BLaER1 treated with 17β-estradiol and CSF1 and Interleukin-3, amounts not matched to agents 10 nM and 100 nM (cell line): ENCODE data around the gene TSGA10.

Source experiments
- H3K27ac ChIP-seq, 11 experiments: shearing (Covaris generic); formaldehyde crosslinking; 2 replicates each; pipeline ENCODE4 v1.8.1; 2022
- H3K27me3 ChIP-seq, 11 experiments: shearing (Covaris generic); formaldehyde crosslinking; 2 replicates each; pipeline ENCODE4 v1.8.1; 2022
- H3K36me3 ChIP-seq, 11 experiments: shearing (Covaris generic); formaldehyde crosslinking; 2 replicates each; pipeline ENCODE4 v1.8.1; 2022
- H3K4me1 ChIP-seq, 10 experiments: shearing (Covaris generic); formaldehyde crosslinking; 2 replicates each; pipeline ENCODE4 v1.8.1; 2022
- H3K4me2 ChIP-seq, 11 experiments: shearing (Covaris generic); formaldehyde crosslinking; 2 replicates each; pipeline ENCODE4 v1.8.1; 2022
- H3K4me3 ChIP-seq, 10 experiments: shearing (Covaris generic); formaldehyde crosslinking; 2 replicates each; pipeline ENCODE4 v1.8.1; 2022
- H3K9ac ChIP-seq, 11 experiments: shearing (Covaris generic); formaldehyde crosslinking; 2 replicates each; pipeline ENCODE4 v1.8.1; 2022
- H3K9me3 ChIP-seq, 11 experiments: shearing (Covaris generic); formaldehyde crosslinking; replicated peaks in 1 of 11; 2 replicates each; pipeline ENCODE4 v1.8.1; 2022
- H4K20me1 ChIP-seq, 11 experiments: shearing (Covaris generic); formaldehyde crosslinking; 2 replicates each; pipeline ENCODE4 v1.8.1; 2022
- Cebpa-rat ChIP-seq, 11 experiments: shearing (Covaris generic); IDR thresholded peaks; 2 replicates each; pipeline ENCODE4 v1.8.1; 2022

The TSGA10 gene

DNA sequence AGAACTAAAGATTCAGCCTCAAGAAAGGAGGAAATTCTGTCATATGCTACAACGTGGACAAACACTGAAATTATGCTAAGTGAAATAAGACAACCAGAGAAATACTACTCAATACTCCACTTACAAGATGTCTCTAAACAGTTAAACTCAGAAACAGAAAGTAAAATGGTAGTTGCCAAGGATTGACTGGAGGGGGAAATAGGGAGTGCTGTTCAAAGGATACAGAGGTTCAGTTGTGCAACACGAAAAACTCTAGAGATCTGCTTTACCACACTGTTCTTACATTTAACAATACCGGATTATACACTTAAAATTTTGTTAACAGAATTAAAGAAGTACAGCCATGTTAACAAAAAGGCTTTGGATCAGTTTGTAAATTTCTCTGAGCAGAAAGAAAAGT is 53.0 kb downstream of the TSGA10 start:
- Histone ChIP-seq H4K20me1 (no peaks in the 10 kb centered on the region), H3K9ac (no peak overlapping the region), H3K4me3 (no peak overlapping the region), H3K27ac (no peak overlapping the region), H3K4me1 (peaks cover 0 to 8% (median 2%) of the 10 kb centered on the region in 10 experiments; a peak in 12 of 20 replicates), H3K36me3 (no peaks in the 10 kb centered on the region), H3K27me3 (no peaks in the 10 kb centered on the region), H3K9me3 (peaks cover 0 to 9% (median 0%) of the 10 kb centered on the region in 11 experiments; a peak in 4 of 22 replicates), H3K4me2 (no peak overlapping the region)
- TF ChIP-seq Cebpa-rat (IDR thresholded peaks at IDR 0.05) = peak in 1 of 11 experiments; percentile 25; a peak in 1 of 22 replicates

DNA sequence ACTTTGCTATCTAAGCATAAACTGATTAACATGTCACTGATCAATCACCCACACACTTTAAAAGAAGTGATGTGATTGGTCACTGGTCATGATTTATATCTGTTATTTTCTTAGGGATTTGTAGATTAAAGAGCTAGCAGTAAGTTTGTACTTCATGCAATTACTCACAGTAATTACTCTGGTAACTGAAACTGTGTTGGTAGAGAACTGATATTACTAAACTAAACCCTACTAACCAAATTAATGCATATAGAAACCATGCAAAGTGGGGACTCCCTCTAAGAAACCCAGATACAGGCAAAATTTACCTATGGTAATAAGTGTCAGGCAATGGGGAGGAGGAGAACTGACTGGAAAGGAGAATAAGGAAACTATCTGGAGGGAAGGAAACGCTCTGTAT is 58.0 kb downstream of the TSGA10 start:
- H3K36me3 ChIP-seq = no peaks in the 10 kb centered on the region
- no peak overlapping the region for H3K4me3 ChIP-seq
- no peak overlapping the region for H3K27ac ChIP-seq
- no peaks in the 10 kb centered on the region for H3K27me3 ChIP-seq
- no peak for TF ChIP-seq Cebpa-rat (IDR thresholded peaks at IDR 0.05)
- no peaks in the 10 kb centered on the region for H4K20me1 ChIP-seq
- H3K4me1 ChIP-seq = no peaks in the 10 kb centered on the region
- peaks cover 14 to 28% (median 22%) of the 10 kb centered on the region in 11 experiments for H3K9me3 ChIP-seq
- no peak overlapping the region for H3K9ac ChIP-seq
- no peak overlapping the region for H3K4me2 ChIP-seq

DNA sequence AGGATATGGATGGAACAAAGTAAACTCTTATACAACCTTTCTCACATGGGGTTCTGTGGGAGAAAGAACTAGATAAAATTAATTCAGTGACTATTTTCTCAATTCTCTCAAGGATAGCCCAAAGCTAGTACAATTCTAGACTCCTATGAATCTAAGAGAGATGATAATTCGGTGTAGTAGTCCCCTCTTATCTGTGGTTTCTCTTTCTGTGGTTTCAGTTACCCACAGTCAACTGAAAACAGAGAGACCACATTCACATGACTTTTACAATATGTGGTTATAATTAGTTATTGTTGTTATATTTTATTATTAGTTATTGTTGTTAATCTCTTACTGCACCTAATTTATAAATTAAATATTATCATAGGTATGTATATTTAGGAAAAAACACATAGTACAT is 66.7 kb downstream of the TSGA10 start:
- no peak overlapping the region for H3K4me3 ChIP-seq
- H3K36me3 ChIP-seq = no peaks in the 10 kb centered on the region
- H3K27me3 ChIP-seq = no peaks in the 10 kb centered on the region
- H3K4me2 ChIP-seq = peak overlapping the region in 10 of 11 experiments; percentile 5 to 66 (median 52); a peak in 17 of 22 replicates
- no peak for TF ChIP-seq Cebpa-rat (IDR thresholded peaks at IDR 0.05)
- H4K20me1 ChIP-seq = no peaks in the 10 kb centered on the region
- H3K9me3 ChIP-seq = peaks cover 14 to 35% (median 23%) of the 10 kb centered on the region in 11 experiments; a peak in 21 of 22 replicates
- no peak overlapping the region for H3K9ac ChIP-seq
- peaks cover 0 to 32% (median 24%) of the 10 kb centered on the region in 10 experiments; a peak in 15 of 20 replicates for H3K4me1 ChIP-seq
- no peak overlapping the region for H3K27ac ChIP-seq

DNA sequence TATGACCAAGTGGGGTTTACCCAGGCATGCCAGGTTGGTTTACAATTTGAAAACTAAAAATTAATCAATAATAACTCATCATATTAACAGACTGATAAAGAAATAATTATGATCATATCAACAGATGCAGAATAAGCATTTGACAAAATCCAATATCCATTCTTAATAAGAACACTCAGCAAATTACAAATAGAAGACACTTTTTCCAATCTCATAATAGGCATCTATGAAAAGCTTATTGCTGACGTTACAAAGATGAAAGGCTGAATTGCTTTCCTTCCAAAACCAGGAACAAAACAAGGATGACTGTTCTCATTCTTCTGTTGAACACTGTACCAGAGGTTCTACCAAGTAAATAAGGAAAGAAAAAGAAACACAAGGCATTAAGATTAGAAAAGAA is 68.4 kb downstream of the TSGA10 start:
- Histone ChIP-seq H3K9me3 (peaks cover 13 to 28% (median 19%) of the 10 kb centered on the region in 11 experiments; a peak in 20 of 22 replicates), H3K9ac (no peak overlapping the region), H3K27me3 (no peaks in the 10 kb centered on the region), H3K4me2 (no peak overlapping the region), H3K4me3 (no peak overlapping the region), H3K27ac (no peak overlapping the region), H3K4me1 (peaks cover 0 to 32% (median 24%) of the 10 kb centered on the region in 10 experiments; a peak in 15 of 20 replicates), H4K20me1 (no peaks in the 10 kb centered on the region), H3K36me3 (no peaks in the 10 kb centered on the region)
- no peak for TF ChIP-seq Cebpa-rat (IDR thresholded peaks at IDR 0.05)

DNA sequence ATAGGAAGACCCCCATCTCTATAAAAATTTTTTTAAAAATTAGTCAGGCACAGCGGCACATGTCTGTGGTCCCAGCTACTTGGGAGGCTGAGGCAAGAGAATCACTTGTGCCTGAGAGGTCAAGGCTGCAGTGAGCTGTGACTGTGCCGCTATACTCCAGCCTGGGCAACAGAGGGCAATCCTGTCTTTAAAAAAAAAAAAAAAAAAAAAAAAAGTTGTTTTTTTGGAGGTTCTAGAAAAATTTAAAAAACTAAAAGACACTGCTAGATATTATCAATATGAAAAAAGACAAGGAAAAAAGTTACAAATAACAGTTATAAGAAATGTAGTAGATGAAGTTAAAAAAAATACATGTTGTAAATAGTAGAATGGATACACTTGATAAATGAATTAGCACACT is 69.3 kb downstream of the TSGA10 start:
- Histone ChIP-seq H3K4me3 (no peak overlapping the region), H3K9ac (no peak overlapping the region), H4K20me1 (no peaks in the 10 kb centered on the region), H3K36me3 (no peaks in the 10 kb centered on the region), H3K4me1 (peaks cover 0 to 32% (median 24%) of the 10 kb centered on the region in 10 experiments; a peak in 15 of 20 replicates), H3K9me3 (peaks cover 13 to 21% (median 17%) of the 10 kb centered on the region in 11 experiments; a peak in 18 of 22 replicates), H3K4me2 (no peak overlapping the region), H3K27me3 (no peaks in the 10 kb centered on the region), H3K27ac (no peak overlapping the region)
- no peak for TF ChIP-seq Cebpa-rat (IDR thresholded peaks at IDR 0.05)

DNA sequence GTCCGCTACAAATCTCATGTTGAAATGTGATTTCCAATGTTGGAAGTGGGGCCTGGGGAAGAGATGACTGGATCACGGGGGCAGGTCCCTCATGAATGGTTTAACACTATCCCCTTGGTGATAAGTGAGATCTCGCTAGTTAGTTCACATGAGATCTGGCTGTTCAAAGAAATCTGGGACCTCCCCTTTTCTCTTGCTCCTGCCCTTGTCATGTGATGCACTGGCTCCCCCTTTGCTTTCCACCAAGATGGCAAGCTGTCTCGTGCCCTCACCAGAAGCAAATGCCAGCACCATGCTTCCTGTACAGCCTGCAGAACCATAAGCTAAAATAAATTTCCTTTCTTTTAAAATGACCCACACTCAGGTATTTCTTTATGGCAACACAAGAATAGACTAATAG is 70.5 kb downstream of the TSGA10 start:
- no peak for TF ChIP-seq Cebpa-rat (IDR thresholded peaks at IDR 0.05)

DNA sequence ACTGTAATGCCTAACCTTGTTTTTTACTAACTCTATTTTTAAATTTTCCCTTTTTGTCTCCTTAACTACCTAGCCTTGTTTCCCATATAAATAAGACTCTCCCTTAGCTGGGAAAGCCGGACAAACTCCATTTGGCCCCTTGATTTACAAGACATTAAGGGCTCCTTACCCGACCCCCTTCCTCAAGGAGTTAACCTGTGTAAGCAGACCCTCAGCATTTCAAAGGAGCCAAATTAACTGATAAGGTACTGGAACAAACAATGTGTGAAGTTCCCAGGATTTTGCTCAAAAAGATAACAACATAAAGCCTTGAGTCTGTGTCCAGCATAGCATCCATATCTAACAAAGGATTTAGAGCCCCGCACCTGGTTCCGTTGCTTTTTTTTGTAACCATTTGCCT is 72.9 kb downstream of the TSGA10 start:
- Histone ChIP-seq H3K9ac (no peak overlapping the region), H3K4me1 (peaks cover 0 to 3% (median 0%) of the 10 kb centered on the region in 10 experiments; a peak in 4 of 20 replicates), H3K4me3 (no peak overlapping the region), H4K20me1 (no peaks in the 10 kb centered on the region), H3K36me3 (no peaks in the 10 kb centered on the region), H3K27ac (no peak overlapping the region), H3K4me2 (no peak overlapping the region), H3K27me3 (no peaks in the 10 kb centered on the region), H3K9me3 (no peaks in the 10 kb centered on the region)
- TF ChIP-seq Cebpa-rat (IDR thresholded peaks at IDR 0.05) = no peak

More for the DNA sequence above, 70.5 kb downstream of the TSGA10 start:
- Histone ChIP-seq H3K9me3 (peaks cover 5 to 9% (median 6%) of the 10 kb centered on the region in 11 experiments; a peak in 17 of 22 replicates), H3K36me3 (no peaks in the 10 kb centered on the region), H3K4me3 (no peak overlapping the region), H3K27me3 (no peaks in the 10 kb centered on the region), H3K4me1 (peaks cover 0 to 26% (median 22%) of the 10 kb centered on the region in 10 experiments; a peak in 15 of 20 replicates), H4K20me1 (no peaks in the 10 kb centered on the region), H3K4me2 (0 out of 22 replicates have a peak overlapping the region, but pooled peaks of 1 of the 11 experiments have one; percentile 1), H3K9ac (no peak overlapping the region), H3K27ac (no peak overlapping the region)

DNA sequence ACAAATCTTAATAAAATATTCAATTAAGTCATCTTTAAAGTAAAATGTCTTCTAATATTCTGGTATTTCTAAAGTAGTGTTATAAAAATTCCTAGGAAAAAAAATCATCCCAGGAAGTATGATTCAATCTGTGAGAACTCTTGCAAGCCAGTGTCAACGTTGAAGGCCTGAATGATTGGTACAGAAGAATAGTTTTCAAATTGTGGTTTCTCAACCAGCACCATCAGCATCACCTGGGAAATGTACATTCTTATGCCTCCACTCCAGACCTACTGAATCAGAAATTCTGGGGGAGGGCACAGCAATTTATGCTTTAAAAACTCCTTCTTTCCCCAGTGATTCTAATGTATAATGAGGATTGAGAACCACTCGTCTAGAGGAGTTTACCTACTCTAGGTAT is 75.5 kb downstream of the TSGA10 start:
- Histone ChIP-seq H3K9me3 (no peaks in the 10 kb centered on the region), H3K27me3 (no peaks in the 10 kb centered on the region), H4K20me1 (no peaks in the 10 kb centered on the region), H3K4me3 (no peak overlapping the region), H3K4me2 (no peak overlapping the region), H3K27ac (no peak overlapping the region), H3K9ac (no peak overlapping the region), H3K4me1 (no peaks in the 10 kb centered on the region), H3K36me3 (no peaks in the 10 kb centered on the region)
- no peak for TF ChIP-seq Cebpa-rat (IDR thresholded peaks at IDR 0.05)

DNA sequence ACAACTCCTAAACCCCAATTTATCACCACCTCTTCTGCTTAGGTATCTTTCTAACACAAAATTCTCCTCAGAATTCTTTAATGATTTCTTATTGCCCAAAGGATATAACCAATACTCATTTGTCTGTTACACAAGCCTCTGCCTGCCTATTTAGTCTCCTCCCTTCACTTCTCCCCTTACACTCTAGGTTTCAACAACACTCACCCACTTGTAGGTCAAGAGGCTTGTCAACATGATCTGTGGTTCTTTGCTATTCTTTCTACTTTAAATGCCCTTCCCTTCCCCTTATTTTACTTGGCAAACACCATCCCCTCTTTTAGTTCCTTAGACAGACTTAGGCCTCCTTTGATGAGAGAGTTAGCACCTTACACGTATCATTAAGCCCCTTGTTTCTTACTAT is 82.2 kb downstream of the TSGA10 start:
- no peaks in the 10 kb centered on the region for H3K36me3 ChIP-seq
- no peaks in the 10 kb centered on the region for H3K9me3 ChIP-seq
- H3K4me2 ChIP-seq = no peak overlapping the region
- no peak overlapping the region for H3K9ac ChIP-seq
- no peak for TF ChIP-seq Cebpa-rat (IDR thresholded peaks at IDR 0.05)
- H4K20me1 ChIP-seq = no peaks in the 10 kb centered on the region
- H3K4me3 ChIP-seq = no peak overlapping the region
- H3K4me1 ChIP-seq = peaks cover 5 to 11% (median 7%) of the 10 kb centered on the region in 10 experiments; a peak in 17 of 20 replicates
- H3K27ac ChIP-seq = no peak overlapping the region
- no peaks in the 10 kb centered on the region for H3K27me3 ChIP-seq
